IMR-90 (cell line): Measurements from ENCODE around the gene TCERG1. TPM values are rescaled to one million over a fixed set of nuclear protein-coding genes. Genes with fewer than 3 reads are reported as not detected.

Source experiments
- ATAC-seq: fragments of 200-7000 bp; cut with Tn5 transposase; 2 replicates; pipeline ENCODE4 v1.9.1; 2020; ENCODE audit warnings: low read depth, mild to moderate bottlenecking, moderate library complexity
- BruUV-seq: library from RNA; stranded (reverse); fragments of 400-500 nt; replicated peaks from 2 replicates; lab custom pipeline; 2021; lab: Mats Ljungman, UMichigan
- CTCF ChIA-PET: fragments of 300-600 bp; formaldehyde crosslinking; extraction: SDS; loops from one replicate; lab custom pipeline; 2021; ENCODE audit warnings: antibody characterized with exemption; lab: Yijun Ruan, JAX
- POLR2A ChIA-PET: fragments of 300-600 bp; sonication (Branson Sonifier 250); formaldehyde crosslinking; loops from one replicate; lab custom pipeline; 2022; ENCODE audit warnings: antibody characterized with exemption; ENCODE audit not compliant: unreplicated experiment; lab: Charles Lee
- DNase-seq: peaks from one replicate; pipeline ENCODE4 v3.0.0; 2013
- H2AFZ ChIP-seq: replicated peaks from 2 replicates; pipeline ENCODE3; 2013; ENCODE audit warnings: low read length, mild to moderate bottlenecking; ENCODE audit not compliant: poor library complexity
- H2AK5ac ChIP-seq: 2 replicates; pipeline ENCODE4 v1.6.1; 2013; ENCODE audit warnings: low read depth, low read length, inconsistent platforms
- H2AK9ac ChIP-seq: replicated peaks from 2 replicates; pipeline ENCODE3; 2013; ENCODE audit warnings: mild to moderate bottlenecking, low read depth, low read length, moderate library complexity; ENCODE audit not compliant: poor library complexity
- H2BK120ac ChIP-seq: 2 replicates; pipeline ENCODE4 v1.6.1; 2013; ENCODE audit warnings: low read depth, low read length, inconsistent platforms
- H2BK15ac ChIP-seq: 3 replicates; pipeline ENCODE4 v1.6.1; 2013; ENCODE audit warnings: low read depth, low read length, inconsistent platforms
- H2BK20ac ChIP-seq: 2 replicates; pipeline ENCODE4 v1.6.1; 2013; ENCODE audit warnings: low read depth, mild to moderate bottlenecking, inconsistent platforms, low read length, moderate library complexity
- H2BK5ac ChIP-seq: 2 replicates; pipeline ENCODE4 v1.6.1; 2013; ENCODE audit warnings: mild to moderate bottlenecking, low read depth, low read length, inconsistent platforms; ENCODE audit not compliant: poor library complexity, severe bottlenecking
- H3K14ac ChIP-seq: replicated peaks from 2 replicates; pipeline ENCODE4 v1.6.1; 2013; ENCODE audit warnings: low read depth, low read length, inconsistent platforms
- H3K18ac ChIP-seq: 2 replicates; pipeline ENCODE4 v1.6.1; 2013; ENCODE audit warnings: low read depth, low read length, control low read depth
- H3K23ac ChIP-seq: 2 replicates; pipeline ENCODE4 v1.6.1; 2013; ENCODE audit warnings: low read depth, low read length, inconsistent platforms
- H3K27ac ChIP-seq: 2 replicates; pipeline ENCODE4 v1.5.1; 2013; ENCODE audit warnings: mild to moderate bottlenecking, control low read depth, low read length; ENCODE audit not compliant: insufficient read depth
- H3K27me3 ChIP-seq: 2 replicates; pipeline ENCODE4 v1.6.1; 2013; ENCODE audit warnings: low read length; ENCODE audit not compliant: control insufficient read depth, insufficient read depth
- H3K36me3 ChIP-seq: 2 replicates; pipeline ENCODE4 v1.6.1; 2013; ENCODE audit warnings: low read length, mixed read lengths; ENCODE audit not compliant: control insufficient read depth, insufficient read depth
- H3K4ac ChIP-seq: 2 replicates; pipeline ENCODE4 v1.6.1; 2013; ENCODE audit warnings: low read depth, low read length, inconsistent platforms
- H3K4me1 ChIP-seq: 2 replicates; pipeline ENCODE4 v1.6.1; 2013; ENCODE audit warnings: low read length, mixed read lengths; ENCODE audit not compliant: control insufficient read depth, insufficient read depth
- H3K4me2 ChIP-seq: 2 replicates; pipeline ENCODE4 v1.6.1; 2013; ENCODE audit warnings: low read depth, mild to moderate bottlenecking, control low read depth, low read length, moderate library complexity
- H3K4me3 ChIP-seq: 2 replicates; pipeline ENCODE4 v1.5.1; 2013; ENCODE audit warnings: low read depth, mild to moderate bottlenecking, control low read depth, low read length, moderate library complexity; ENCODE audit not compliant: insufficient read depth
- H3K56ac ChIP-seq: 2 replicates; pipeline ENCODE4 v1.6.1; 2013; ENCODE audit warnings: low read length, inconsistent platforms; ENCODE audit not compliant: insufficient read depth; ENCODE audit errors: extremely low read depth
- H3K79me1 ChIP-seq, 2 experiments: 2 replicates each; pipeline ENCODE4 v1.6.1; 2013; ENCODE audit warnings: low read length in 2 of 2, inconsistent platforms in 1 of 2, low read depth in 1 of 2
- H3K9ac ChIP-seq: 2 replicates; pipeline ENCODE4 v1.6.1; 2013; ENCODE audit warnings: low read depth, low read length, control low read depth
- H3K9me1 ChIP-seq: 2 replicates; pipeline ENCODE4 v1.6.1; 2013; ENCODE audit warnings: low read length, inconsistent platforms; ENCODE audit not compliant: insufficient read depth
- H3K9me3 ChIP-seq: 2 replicates; pipeline ENCODE4 v1.6.1; 2013; ENCODE audit warnings: low read length; ENCODE audit not compliant: control insufficient read depth, insufficient read depth
- H4K20me1 ChIP-seq: 2 replicates; pipeline ENCODE4 v1.6.1; 2013; ENCODE audit warnings: low read length, inconsistent platforms; ENCODE audit not compliant: insufficient read depth
- H4K5ac ChIP-seq: 2 replicates; pipeline ENCODE4 v1.6.1; 2013; ENCODE audit warnings: mild to moderate bottlenecking, low read depth, low read length, control low read depth
- H4K8ac ChIP-seq, 2 experiments: 2 replicates each; pipeline ENCODE4 v1.6.1; 2013; ENCODE audit warnings: low read depth in 2 of 2, low read length in 2 of 2, control low read depth in 1 of 2, inconsistent platforms in 1 of 2
- H4K91ac ChIP-seq: 2 replicates; pipeline ENCODE4 v1.6.1; 2013; ENCODE audit warnings: low read depth, low read length, inconsistent platforms; ENCODE audit not compliant: insufficient read depth
- MAFK ChIP-seq: IDR thresholded peaks from 2 replicates; pipeline ENCODE4 v1.6.1; 2012; ENCODE audit warnings: low read depth, low read length, improper control_type of control experiment
- MAZ ChIP-seq: IDR thresholded peaks from 2 replicates; pipeline ENCODE4 v1.6.1; 2012; ENCODE audit warnings: low read depth, mild to moderate bottlenecking, low read length, improper control_type of control experiment, moderate library complexity, borderline replicate concordance
- RCOR1 ChIP-seq: IDR thresholded peaks from 2 replicates; pipeline ENCODE4 v1.6.1; 2012; ENCODE audit warnings: mild to moderate bottlenecking, low read length, improper control_type of control experiment; ENCODE audit not compliant: insufficient replicate concordance
- WGBS, 2 experiments: methylation state at CpG; one replicate each; pipeline versions ENCODE4 v1.1.5 to v1.1.7; 2013; ENCODE audit warnings: missing lambda C conversion rate in 2 of 2; ENCODE audit not compliant: insufficient read length in 1 of 2; ENCODE audit errors: extremely low coverage in 2 of 2; 5-methylcytosine and 5-hydroxymethylcytosine counted together
- dilution Hi-C: fragments of 300-500 bp; cut with HindIII; formaldehyde crosslinking; loops from one replicate; pipeline ENCODE4 v1.14.3; 2018; ENCODE audit warnings: low sequenced_read_pairs; ENCODE audit not compliant: unreplicated experiment
- in situ Hi-C: fragments of 300-500 bp; cut with MboI; formaldehyde crosslinking; loops from 3 replicates; pipeline ENCODE4 v1.14.3; 2019; ENCODE audit warnings: low sequenced_read_pairs, inconsistent platforms, mixed read lengths
- intact Hi-C: fragments of 100-400 bp; cut with micrococcal nuclease; formaldehyde crosslinking; loops from 2 replicates; pipeline ENCODE4 v1.10.0; 2022
- polyA plus RNA-seq, 3 experiments: library from polyadenylated mRNA; depleted of rRNA; stranded (reverse); fragments of >200 nt; gene quantifications; 2 replicates each; pipeline ENCODE4 v1.2.3, GENCODE V29; 2012; ENCODE audit warnings: low replicate concordance in 1 of 3
- total RNA-seq: library from RNA; depleted of rRNA; stranded (reverse); fragments of >200 nt; gene quantifications from 2 replicates; pipeline ENCODE4 v1.2.3, GENCODE V29; 2012
- TF ChIP-seq, protein P1 (sequence below): conservative IDR thresholded peaks from 2 replicates; pipeline ENCODE4 v1.5.1; 2012; ENCODE audit warnings: mild to moderate bottlenecking, low read depth, low read length, improper control_type of control experiment

Gene TCERG1
- total and polyA plus RNA-seq, 2 of the 4 experiments (the other 2 are of a cell fraction) = 21.9 to 44.7 TPM

- ChIA-PET CTCF (no interaction called here), POLR2A (no interaction called here)
- ATAC-seq = no peak
- no peak overlapping the region for H2AFZ ChIP-seq
- no peak overlapping the region for H4K91ac ChIP-seq
- H2BK20ac ChIP-seq = no peak overlapping the region
- H2BK5ac ChIP-seq = no peak overlapping the region
- no peak overlapping the region for H3K23ac ChIP-seq
- H2AK5ac ChIP-seq = no peak overlapping the region
- H3K9me3 ChIP-seq = no peaks in the 10 kb centered on the region
- no TSS peak for BruUV-seq
- no CpG with 5 or more reads among the region's 2 CpGs for WGBS, 2 experiments
- no peak overlapping the region for H3K27ac ChIP-seq
- in situ Hi-C loops (loop anchor here (25.0 kb wide), 1 partner anchor 305 kb away; no protein-coding TSS in a partner anchor), dilution Hi-C loops (no loop called here), intact Hi-C loops (no loop called here)
- H4K5ac ChIP-seq = no peak overlapping the region
- no peaks in the 10 kb centered on the region for H3K36me3 ChIP-seq
- no peak overlapping the region for H3K9ac ChIP-seq
- no peak overlapping the region for H3K4ac ChIP-seq
- no peak overlapping the region for H2BK120ac ChIP-seq
- no peak overlapping the region for H4K8ac ChIP-seq
- no peak overlapping the region for H3K14ac ChIP-seq
- H3K79me1 ChIP-seq = no peaks in the 10 kb centered on the region
- H3K4me3 ChIP-seq = no peak overlapping the region
- no peaks in the 10 kb centered on the region for H3K9me1 ChIP-seq
- no peak overlapping the region for H2AK9ac ChIP-seq
- DNase-seq = peak; percentile 36
- H3K4me1 ChIP-seq = no peaks in the 10 kb centered on the region
- no peak for TF ChIP-seq MAZ
- no peak for TF ChIP-seq MAFK
- TF ChIP-seq RCOR1 = no peak
- TF ChIP-seq, protein P1, sequence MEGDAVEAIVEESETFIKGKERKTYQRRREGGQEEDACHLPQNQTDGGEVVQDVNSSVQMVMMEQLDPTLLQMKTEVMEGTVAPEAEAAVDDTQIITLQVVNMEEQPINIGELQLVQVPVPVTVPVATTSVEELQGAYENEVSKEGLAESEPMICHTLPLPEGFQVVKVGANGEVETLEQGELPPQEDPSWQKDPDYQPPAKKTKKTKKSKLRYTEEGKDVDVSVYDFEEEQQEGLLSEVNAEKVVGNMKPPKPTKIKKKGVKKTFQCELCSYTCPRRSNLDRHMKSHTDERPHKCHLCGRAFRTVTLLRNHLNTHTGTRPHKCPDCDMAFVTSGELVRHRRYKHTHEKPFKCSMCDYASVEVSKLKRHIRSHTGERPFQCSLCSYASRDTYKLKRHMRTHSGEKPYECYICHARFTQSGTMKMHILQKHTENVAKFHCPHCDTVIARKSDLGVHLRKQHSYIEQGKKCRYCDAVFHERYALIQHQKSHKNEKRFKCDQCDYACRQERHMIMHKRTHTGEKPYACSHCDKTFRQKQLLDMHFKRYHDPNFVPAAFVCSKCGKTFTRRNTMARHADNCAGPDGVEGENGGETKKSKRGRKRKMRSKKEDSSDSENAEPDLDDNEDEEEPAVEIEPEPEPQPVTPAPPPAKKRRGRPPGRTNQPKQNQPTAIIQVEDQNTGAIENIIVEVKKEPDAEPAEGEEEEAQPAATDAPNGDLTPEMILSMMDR = no peak
- H3K56ac ChIP-seq = no peak overlapping the region
- no peaks in the 10 kb centered on the region; the same call in 1 of the 2 replicates for H3K27me3 ChIP-seq
- no peak overlapping the region for H2BK15ac ChIP-seq
- H4K20me1 ChIP-seq = no peaks in the 10 kb centered on the region
- no peak overlapping the region for H3K18ac ChIP-seq
- H3K4me2 ChIP-seq = no peak overlapping the region
These were observed 5.2 kb upstream of the TCERG1 start for GRCh38 chr5:146441896-146442295.
